ENCODE results near the gene PRR29.

GRCh38 chr17:63962298-63962744, 35.8 kb upstream of the PRR29 start:
- TF ChIP-seq CTCF (IDR thresholded peaks at IDR 0.05) = no peak
- no peak for TF ChIP-seq POLR2A (IDR thresholded peaks at IDR 0.05)

Measured in prostate gland (tissue), 2 donors.